Aorta (tissue), 5 donors: Measurements from ENCODE around the gene SMAD9. TPM values are rescaled to one million over a fixed set of nuclear protein-coding genes. Genes with fewer than 3 reads are reported as not detected.
A peak's percentile ranks its signal among the peaks of the same experiment; 100 is the strongest.

ENCODE experiments used
- ATAC-seq: fragments of 200-7000 bp; cut with Tn5 transposase; one replicate; pipeline ENCODE4 v1.9.1; 2022; ENCODE audit warnings: moderate library complexity; ENCODE audit not compliant: low FRiP score
- DNase-seq, 2 donors: peaks; one replicate each; pipeline ENCODE4 v3.0.0-alpha.2; 2020
- H3K27ac ChIP-seq, 2 donors: one replicate each; pipeline ENCODE4 v1.5.1; 2013; ENCODE audit warnings: low read length in 2 of 2, mild to moderate bottlenecking in 2 of 2, moderate library complexity in 2 of 2, control low read depth in 1 of 2, inconsistent platforms in 1 of 2, low read depth in 1 of 2
- H3K27me3 ChIP-seq, 2 donors: one replicate each; pipeline ENCODE4 v1.6.1; 2013; ENCODE audit warnings: control low read depth in 1 of 2, low read length in 1 of 2, mild to moderate bottlenecking in 1 of 2, moderate library complexity in 1 of 2; ENCODE audit not compliant: insufficient read depth in 2 of 2, control insufficient read depth in 1 of 2
- H3K36me3 ChIP-seq, 2 donors: one replicate each; pipeline ENCODE4 v1.6.1; 2013; ENCODE audit warnings: control low read depth in 1 of 2, low read length in 1 of 2, mild to moderate bottlenecking in 1 of 2; ENCODE audit not compliant: insufficient read depth in 2 of 2, control insufficient read depth in 1 of 2
- H3K4me1 ChIP-seq, 2 donors: one replicate each; pipeline ENCODE4 v1.6.1; 2013; ENCODE audit warnings: low read length in 2 of 2, control low read depth in 1 of 2, mild to moderate bottlenecking in 1 of 2, moderate library complexity in 1 of 2; ENCODE audit not compliant: insufficient read depth in 2 of 2, control insufficient read depth in 1 of 2
- H3K4me3 ChIP-seq, 2 donors: one replicate each; pipeline ENCODE4 v1.5.1; 2013; ENCODE audit warnings: low read length in 2 of 2, control low read depth in 1 of 2, mild to moderate bottlenecking in 1 of 2
- H3K9me3 ChIP-seq: one replicate; pipeline ENCODE4 v1.6.1; 2013; ENCODE audit warnings: mild to moderate bottlenecking, low read length; ENCODE audit not compliant: control insufficient read depth
- WGBS, 2 donors: extraction: QIAGEN DNeasy Blood & Tissue Kit; methylation state at CpG; one replicate each; pipeline ENCODE4 v1.1.7; 2013; 5-methylcytosine and 5-hydroxymethylcytosine counted together
- intact Hi-C, 2 donors: fragments of 100-400 bp; cut with DNase I; formaldehyde crosslinking; loops; one replicate each; pipeline versions ENCODE4 v1.14.2 to v1.15.0; 2022
- long read RNA-seq, 2 donors: library from polyadenylated mRNA; unstranded; transcript quantifications; one replicate each; pipeline ENCODE4 v2.0.0, GENCODE V29; 2020 to 2021
- polyA plus RNA-seq, 2 donors: library from polyadenylated mRNA; stranded (reverse); fragments of 200-250 nt; gene quantifications; one replicate each; pipeline ENCODE4 v1.2.3, GENCODE V29; 2013
- total RNA-seq, 2 donors: library from RNA; stranded (reverse); fragmentation: NEBNext Ultra II Directional; extraction: Animal tissue kit (Norgen Biotek cat#: 25700); gene quantifications; one replicate each; pipeline ENCODE4 v1.2.1, GENCODE V29; 2021
- donor health status: healthy with polysubstance abuse.
- donor health status: Bipolar disorder and iron deficiency.
- donor health status: DM: no; HTN: no; CAD: no.
- donor health status: DM: no; HTN: no; CAD: no.
- donor health status: DM: yes; HTN: yes; CAD: no.

SMAD9 gene
- total RNA-seq (10 to 100 TPM; 48.9 to 50.8 TPM), polyA plus RNA-seq (10 to 100 TPM in 1 of 2 donors, 1 to 10 TPM in 1; 8.3 to 12.8 TPM)
- long read RNA-seq, donor 1, full-length matches to known transcripts = 19 of 66 reads
- long read RNA-seq, donor 1, partial matches to known transcripts = 10 of 66 reads
- long read RNA-seq, donor 1, other reads (novel, unspliced or antisense) = 37 of 66 reads
- long read RNA-seq, donor 2, full-length matches to known transcripts = 3 of 34 reads
- long read RNA-seq, donor 2, partial matches to known transcripts = 7 of 34 reads
- long read RNA-seq, donor 2, other reads (novel, unspliced or antisense) = 24 of 34 reads

GRCh38 chr13:36919833-36920615, at the start of gene SMAD9:
SMAD9 (minus strand) TSS chr13:36920238; CDS start chr13:36879689, 40,549 bp downstream.
- DNase-seq = peak; percentile 87 to 95
- ATAC-seq = peak; percentile 79
- peak within 1 kb of the TSS; percentile 98 to 99 for H3K4me3 ChIP-seq
- H3K27me3 ChIP-seq = no peaks in the 10 kb centered on the region
- intact Hi-C loops = loop anchor here in 1 of 2 donors (5.0 kb wide), 4 partner anchors 37 to 63 kb away; no protein-coding TSS in a partner anchor
- H3K4me1 ChIP-seq = peaks cover 2 to 3% of the 10 kb centered on the region in 2 donors
- peak within 1 kb of the TSS; percentile 84 to 95 for H3K27ac ChIP-seq
- no peaks in the 10 kb centered on the region for H3K9me3 ChIP-seq
- 1 to 2% methylated on average over 50 to 104 of the region's 104 CpGs for WGBS, 2 donors
- peaks cover 0 to 1% of the 10 kb centered on the region in 2 donors for H3K36me3 ChIP-seq

GRCh38 chr13:36966404-36966803, 46.4 kb upstream of the SMAD9 start:
- Histone ChIP-seq H3K4me3 (no peak overlapping the region), H3K27me3 (no peaks in the 10 kb centered on the region), H3K27ac (no peak overlapping the region), H3K36me3 (peaks cover 5 to 6% of the 10 kb centered on the region in 2 donors), H3K4me1 (no peaks in the 10 kb centered on the region), H3K9me3 (no peaks in the 10 kb centered on the region)
- no peak for DNase-seq
- intact Hi-C loops = loop anchor here in 1 of 2 donors (5.0 kb wide), 1 partner anchor 49 kb away; no protein-coding TSS in a partner anchor
- no peak for ATAC-seq
- WGBS, 2 donors = 88 to 91% methylated on average over 4 of the region's 4 CpGs

- no peaks in the 10 kb centered on the region for H3K9me3 ChIP-seq
- no peaks in the 10 kb centered on the region for H3K4me1 ChIP-seq
- no peak for DNase-seq
- no peak for ATAC-seq
- WGBS, 2 donors = 47 to 57% methylated on average over 2 of the region's 2 CpGs
- no peak overlapping the region for H3K27ac ChIP-seq
- H3K4me3 ChIP-seq = no peak overlapping the region
- no peaks in the 10 kb centered on the region for H3K27me3 ChIP-seq
- H3K36me3 ChIP-seq = peaks cover 5 to 6% of the 10 kb centered on the region in 2 donors
- intact Hi-C loops = loop anchor here in 1 of 2 donors (5.0 kb wide), 1 partner anchor 48 kb away; no protein-coding TSS in a partner anchor
Measured at GRCh38 chr13:36965767-36966166, 45.7 kb upstream of the SMAD9 start.

- Histone ChIP-seq H3K36me3 (peaks cover 5 to 6% of the 10 kb centered on the region in 2 donors), H3K4me1 (no peaks in the 10 kb centered on the region), H3K27me3 (no peaks in the 10 kb centered on the region), H3K9me3 (no peaks in the 10 kb centered on the region), H3K27ac (no peak overlapping the region), H3K4me3 (no peak overlapping the region)
- intact Hi-C loops = loop anchor here in 1 of 2 donors (5.0 kb wide), 1 partner anchor 37 kb away; the partner anchor contains the start of gene SMAD9
- WGBS, 2 donors = 29 to 36% methylated on average over 2 of the region's 2 CpGs
- ATAC-seq (peak; percentile 80), DNase-seq (no peak)
Measured at GRCh38 chr13:36959456-36960116, 39.5 kb upstream of the SMAD9 start.

GRCh38 chr13:36954542-36954941, 34.5 kb upstream of the SMAD9 start:
- intact Hi-C loops = no loop called here
- no peak for ATAC-seq
- no peak overlapping the region for H3K4me3 ChIP-seq
- H3K9me3 ChIP-seq = no peaks in the 10 kb centered on the region
- no peak overlapping the region for H3K27ac ChIP-seq
- H3K4me1 ChIP-seq = no peaks in the 10 kb centered on the region
- no peak for DNase-seq
- H3K36me3 ChIP-seq = peaks cover 0 to 5% of the 10 kb centered on the region in 2 donors
- H3K27me3 ChIP-seq = no peaks in the 10 kb centered on the region

- Histone ChIP-seq H3K36me3 (peaks cover 0 to 5% of the 10 kb centered on the region in 2 donors), H3K27me3 (no peaks in the 10 kb centered on the region), H3K27ac (no peak overlapping the region), H3K9me3 (no peaks in the 10 kb centered on the region), H3K4me3 (no peak overlapping the region), H3K4me1 (no peaks in the 10 kb centered on the region)
- ATAC-seq (no peak), DNase-seq (no peak)
- WGBS, 2 donors = 88 to 89% methylated on average over 2 of the region's 2 CpGs
- intact Hi-C loops = no loop called here
Measured at GRCh38 chr13:36950920-36951319, 30.9 kb upstream of the SMAD9 start.

- Histone ChIP-seq H3K4me3 (no peak overlapping the region), H3K36me3 (peaks cover 0 to 5% of the 10 kb centered on the region in 2 donors), H3K27ac (no peak overlapping the region), H3K9me3 (no peaks in the 10 kb centered on the region), H3K27me3 (no peaks in the 10 kb centered on the region), H3K4me1 (no peaks in the 10 kb centered on the region)
- WGBS, 2 donors = 86 to 93% methylated on average over 4 of the region's 4 CpGs
- intact Hi-C loops = no loop called here
- ATAC-seq (no peak), DNase-seq (no peak)
Measured at GRCh38 chr13:36950330-36950729, 30.3 kb upstream of the SMAD9 start.

GRCh38 chr13:36945078-36945477, 25.0 kb upstream of the SMAD9 start:
- Histone ChIP-seq H3K4me1 (no peaks in the 10 kb centered on the region), H3K27ac (no peak overlapping the region), H3K27me3 (no peaks in the 10 kb centered on the region), H3K4me3 (no peak overlapping the region), H3K9me3 (no peaks in the 10 kb centered on the region), H3K36me3 (no peaks in the 10 kb centered on the region)
- intact Hi-C loops = no loop called here
- WGBS, 2 donors = 58 to 78% methylated on average over 3 of the region's 3 CpGs
- DNase-seq (no peak), ATAC-seq (no peak)
